Endothelial cell of umbilical vein (primary cell): ENCODE data around the gene LMF1. TPM values are rescaled to one million over a fixed set of nuclear protein-coding genes. Genes with fewer than 3 reads are reported as not detected.

ENCODE experiments used
- BruUV-seq: library from RNA; stranded (reverse); fragments of 400-500 nt; replicated peaks from 2 replicates; lab custom pipeline; 2021; lab: Mats Ljungman, UMichigan
- CTCF ChIA-PET: fragments of 300-600, 350-600 bp; sonication (Branson Sonifier 250); formaldehyde crosslinking; loops from one replicate; lab custom pipeline; 2021; ENCODE audit warnings: antibody characterized with exemption, inconsistent platforms; lab: Charles Lee
- POLR2A ChIA-PET: fragments of 300-600, 350-600 bp; sonication (Branson Sonifier 250); formaldehyde crosslinking; loops from one replicate; lab custom pipeline; 2021; ENCODE audit warnings: antibody characterized with exemption, inconsistent platforms; lab: Charles Lee
- DNase-seq: peaks from one replicate; pipeline ENCODE4 v3.0.0-alpha.2; 2011; ENCODE audit warnings: low read depth, low spot score
- FAIRE-seq: peaks from 2 replicates; lab custom pipeline; 2011; peaks lifted over from hg19 to GRCh38; lab: Jason Lieb, UNC
- H2AFZ ChIP-seq: 2 replicates; pipeline ENCODE4 v1.6.0; 2012; ENCODE audit warnings: low read depth, low read length, control low read depth, inconsistent platforms
- H3K27ac ChIP-seq: 2 replicates; pipeline ENCODE4 v1.5.1; 2011; ENCODE audit warnings: low read depth, mild to moderate bottlenecking, control low read depth, low read length, moderate library complexity; ENCODE audit not compliant: insufficient read depth
- H3K27me3 ChIP-seq, 2 experiments: 2 replicates each; pipeline versions ENCODE4 v1.6.0 to v1.6.1; 2011; ENCODE audit warnings: low read length in 2 of 2, mixed read lengths in 1 of 2; ENCODE audit not compliant: control insufficient read depth in 2 of 2, insufficient read depth in 2 of 2
- H3K36me3 ChIP-seq, 2 experiments: 2 replicates in 1 of 2; 3 replicates in 1 of 2; pipeline ENCODE4 v1.5.1; 2011; ENCODE audit warnings: low read length in 2 of 2, mild to moderate bottlenecking in 1 of 2, moderate library complexity in 1 of 2; ENCODE audit not compliant: control insufficient read depth in 2 of 2, insufficient read depth in 2 of 2; ENCODE audit errors: extremely low read depth in 1 of 2
- H3K4me1 ChIP-seq: 3 replicates; pipeline ENCODE4 v1.5.1; 2011; ENCODE audit warnings: mild to moderate bottlenecking, low read length; ENCODE audit not compliant: control insufficient read depth, insufficient read depth; ENCODE audit errors: extremely low read depth
- H3K4me2 ChIP-seq: 2 replicates; pipeline ENCODE4 v1.6.1; 2011; ENCODE audit warnings: low read length, control low read depth, mixed read lengths; ENCODE audit not compliant: insufficient read depth
- H3K4me3 ChIP-seq, 3 experiments: fragments of 200-600 bp in 1 of 3; sonication (generic), shearing (Covaris generic) in 1 of 3; replicated peaks in 1 of 3; 2 replicates each; pipeline ENCODE4 v1.5.1; 2011 to 2016; ENCODE audit warnings: control low read depth in 3 of 3, low read length in 3 of 3, mild to moderate bottlenecking in 2 of 3, inconsistent platforms in 1 of 3, low read depth in 1 of 3, moderate library complexity in 1 of 3; ENCODE audit not compliant: insufficient read depth in 1 of 3
- H3K79me2 ChIP-seq: 2 replicates; pipeline ENCODE4 v1.6.0; 2012; ENCODE audit warnings: low read length, inconsistent platforms; ENCODE audit not compliant: control insufficient read depth, insufficient read depth
- H3K9ac ChIP-seq: replicated peaks from 2 replicates; pipeline ENCODE3; 2011; ENCODE audit warnings: low read length, control low read depth; ENCODE audit not compliant: insufficient read depth; ENCODE audit errors: extremely low read depth
- H3K9me1 ChIP-seq: replicated peaks from 3 replicates; pipeline ENCODE4 v1.6.0; 2011; ENCODE audit warnings: mild to moderate bottlenecking, low read length; ENCODE audit not compliant: control insufficient read depth, insufficient read depth; ENCODE audit errors: extremely low read depth
- H3K9me3 ChIP-seq: replicated peaks from 2 replicates; pipeline ENCODE4 v1.5.1; 2012; ENCODE audit warnings: low read length, inconsistent platforms; ENCODE audit not compliant: control insufficient read depth, insufficient read depth
- H4K20me1 ChIP-seq: replicated peaks from 2 replicates; pipeline ENCODE3; 2011; ENCODE audit warnings: mild to moderate bottlenecking, low read length; ENCODE audit not compliant: control insufficient read depth, insufficient read depth; ENCODE audit errors: extremely low read depth
- EZH2 ChIP-seq: IDR thresholded peaks from 2 replicates; pipeline ENCODE4 v1.6.1; 2012; ENCODE audit warnings: borderline replicate concordance, low read depth, mild to moderate bottlenecking, moderate library complexity, low read length, inconsistent platforms; ENCODE audit not compliant: severe bottlenecking
- FOS ChIP-seq: IDR thresholded peaks from 2 replicates; pipeline ENCODE4 v1.6.1; 2011; ENCODE audit warnings: mild to moderate bottlenecking, low read length, moderate library complexity, borderline replicate concordance; ENCODE audit not compliant: insufficient read depth
- GATA2 ChIP-seq: IDR thresholded peaks from 2 replicates; pipeline ENCODE4 v1.7.0; 2011; ENCODE audit warnings: low read depth, mild to moderate bottlenecking, moderate library complexity, mixed read lengths, low read length; ENCODE audit not compliant: insufficient read length, insufficient read depth
- JUN ChIP-seq: IDR thresholded peaks from 2 replicates; pipeline ENCODE4 v1.6.1; 2011; ENCODE audit warnings: borderline replicate concordance, low read depth; ENCODE audit not compliant: insufficient read length, insufficient read depth
- MAX ChIP-seq: IDR thresholded peaks from 2 replicates; pipeline ENCODE4 v1.6.1; 2011; ENCODE audit not compliant: insufficient read depth, insufficient read length
- MYC ChIP-seq: IDR thresholded peaks from one replicate; pipeline ENCODE4 v1.6.1; 2011; ENCODE audit warnings: mild to moderate bottlenecking, low read depth, low read length
- POLR2A ChIP-seq: IDR thresholded peaks from 2 replicates; pipeline ENCODE4 v1.6.1; 2012; ENCODE audit warnings: low read depth, mild to moderate bottlenecking, control low read depth, low read length
- POLR2AphosphoS5 ChIP-seq: IDR thresholded peaks from 2 replicates; pipeline ENCODE4 v1.6.1; 2012; ENCODE audit warnings: low read depth, mild to moderate bottlenecking, control low read depth, low read length, moderate library complexity; ENCODE audit not compliant: insufficient read depth
- dilution Hi-C: fragments of 300-500 bp; cut with MboI; formaldehyde crosslinking; loops from one replicate; pipeline ENCODE4 v1.15.0; 2019; ENCODE audit warnings: low sequenced_read_pairs; ENCODE audit not compliant: extremely low pct_ligation_motif_present
- intact Hi-C: fragments of 100-400 bp; cut with micrococcal nuclease; formaldehyde crosslinking; loops from one replicate; pipeline ENCODE4 v1.10.0; 2022
- polyA plus RNA-seq, 4 experiments: library from polyadenylated mRNA; depleted of rRNA in 3 of 4; stranded (reverse) in 3 of 4; unstranded in 1 of 4; fragments of >200 nt; gene quantifications; 2 replicates each; pipeline versions ENCODE4 v1.2.1 to v1.2.3, GENCODE V29; 2011 to 2012; ENCODE audit warnings: missing spikeins in 1 of 4
- total RNA-seq: library from RNA; stranded (reverse); gene quantifications from 2 replicates; pipeline ENCODE4 v1.2.3, GENCODE V29; 2021
- TF ChIP-seq, protein P1 (sequence below), 2 donors: IDR thresholded peaks; 1 replicate in 1 of 2; 2 replicates in 1 of 2; pipeline ENCODE4 v1.5.1; 2011; ENCODE audit warnings: low read length in 2 of 2, mild to moderate bottlenecking in 2 of 2, moderate library complexity in 2 of 2, control low read depth in 1 of 2, inconsistent platforms in 1 of 2, low read depth in 1 of 2; ENCODE audit not compliant: insufficient read depth in 1 of 2; ENCODE audit errors: extremely low read depth in 1 of 2

The LMF1 gene
- total and polyA plus RNA-seq, 2 donors (not counting 3 experiments of a cell fraction or from before 2014, with no cell fraction given), result 17.8 TPM

DNA sequence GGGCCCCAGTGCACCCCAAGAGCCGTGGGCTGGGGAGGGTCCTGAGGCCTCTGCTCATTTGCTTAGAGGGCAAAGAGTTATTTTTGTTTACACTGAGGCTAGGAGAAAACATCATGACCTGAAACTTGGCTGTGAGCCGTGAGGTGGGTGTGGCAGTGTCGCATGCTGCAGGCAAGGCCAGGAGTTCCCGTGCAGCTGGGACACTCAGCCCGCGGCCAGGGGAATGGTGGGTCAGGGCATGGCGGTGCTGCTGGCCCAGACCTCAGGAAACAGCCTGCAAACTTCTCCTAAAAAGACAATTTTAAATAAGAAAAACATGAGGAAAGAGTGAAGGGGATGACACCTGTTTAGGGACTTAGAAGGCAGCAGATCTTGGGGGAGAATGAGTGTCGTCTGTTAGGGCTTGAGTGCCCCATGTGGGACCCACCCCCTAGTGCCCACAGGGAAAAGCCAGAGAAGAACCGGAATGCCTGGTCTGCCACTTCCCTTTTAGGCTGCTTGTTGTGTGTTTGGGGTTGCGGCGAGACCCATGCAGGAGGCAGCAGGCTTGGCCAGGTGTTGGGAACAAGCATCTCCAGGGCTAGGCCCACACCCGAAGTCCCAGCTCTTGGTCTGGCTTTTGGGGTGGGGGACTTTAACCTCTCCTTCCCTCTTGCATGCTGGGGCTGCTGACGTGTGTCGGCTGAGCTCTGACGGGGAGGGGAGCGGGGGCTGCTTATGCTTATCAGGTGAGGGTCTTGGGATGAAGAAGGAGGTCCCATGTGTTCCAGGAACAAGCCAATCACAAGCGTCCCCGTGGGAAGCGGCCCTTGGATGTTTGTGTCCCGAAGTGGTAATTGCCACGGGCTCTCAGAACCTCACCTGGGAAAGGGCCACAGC, 89.3 kb downstream of the LMF1 start:
- H3K79me2 ChIP-seq, result no peaks in the 10 kb centered on the region
- FAIRE-seq (no peak), DNase-seq (no peak)
- no peak overlapping the region for H3K4me3 ChIP-seq
- no TSS peak for BruUV-seq
- no peaks in the 10 kb centered on the region for H3K36me3 ChIP-seq
- H3K4me2 ChIP-seq, result no peak overlapping the region
- H3K9me1 ChIP-seq, result no peaks in the 10 kb centered on the region
- H2AFZ ChIP-seq, result no peak overlapping the region
- no peaks in the 10 kb centered on the region for H3K9me3 ChIP-seq
- intact Hi-C loops, result no loop called here
- POLR2A ChIA-PET, result no interaction called here
- H3K27me3 ChIP-seq, result no peaks in the 10 kb centered on the region
- dilution Hi-C loops, result no loop called here
- TF ChIP-seq EZH2 (no peak), JUN (no peak), POLR2AphosphoS5 (no peak), POLR2A (no peak), MYC (no peak), FOS (no peak), GATA2 (no peak), MAX (no peak)
- TF ChIP-seq, protein P1, sequence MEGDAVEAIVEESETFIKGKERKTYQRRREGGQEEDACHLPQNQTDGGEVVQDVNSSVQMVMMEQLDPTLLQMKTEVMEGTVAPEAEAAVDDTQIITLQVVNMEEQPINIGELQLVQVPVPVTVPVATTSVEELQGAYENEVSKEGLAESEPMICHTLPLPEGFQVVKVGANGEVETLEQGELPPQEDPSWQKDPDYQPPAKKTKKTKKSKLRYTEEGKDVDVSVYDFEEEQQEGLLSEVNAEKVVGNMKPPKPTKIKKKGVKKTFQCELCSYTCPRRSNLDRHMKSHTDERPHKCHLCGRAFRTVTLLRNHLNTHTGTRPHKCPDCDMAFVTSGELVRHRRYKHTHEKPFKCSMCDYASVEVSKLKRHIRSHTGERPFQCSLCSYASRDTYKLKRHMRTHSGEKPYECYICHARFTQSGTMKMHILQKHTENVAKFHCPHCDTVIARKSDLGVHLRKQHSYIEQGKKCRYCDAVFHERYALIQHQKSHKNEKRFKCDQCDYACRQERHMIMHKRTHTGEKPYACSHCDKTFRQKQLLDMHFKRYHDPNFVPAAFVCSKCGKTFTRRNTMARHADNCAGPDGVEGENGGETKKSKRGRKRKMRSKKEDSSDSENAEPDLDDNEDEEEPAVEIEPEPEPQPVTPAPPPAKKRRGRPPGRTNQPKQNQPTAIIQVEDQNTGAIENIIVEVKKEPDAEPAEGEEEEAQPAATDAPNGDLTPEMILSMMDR (IDR thresholded peaks at IDR 0.05; ENCODE audit: extremely low read depth in 1 of 2, insufficient read depth in 1 of 2, low read depth in 1 of 2, low read length in 2 of 2), result no peak
- H3K27ac ChIP-seq, result no peak overlapping the region
- no peaks in the 10 kb centered on the region for H4K20me1 ChIP-seq
- no peaks in the 10 kb centered on the region for H3K4me1 ChIP-seq
- no peak overlapping the region for H3K9ac ChIP-seq
- CTCF ChIA-PET, result interaction anchor here (1.2 kb wide), 1 partner anchor 173 kb away, joined by 3 read pairs; no protein-coding TSS in a partner anchor
